HG02970 (cell line): Measurements from ENCODE around the gene PADI1.

ENCODE experiments used
- ATAC-seq: cut with Tn5 transposase; IDR thresholded peaks from one replicate; pipeline ENCODE4 v1.9.1; 2021; ENCODE audit warnings: mild to moderate bottlenecking, moderate library complexity, moderate number of reproducible peaks; ENCODE audit not compliant: unreplicated experiment, low FRiP score

PADI1 gene

DNA sequence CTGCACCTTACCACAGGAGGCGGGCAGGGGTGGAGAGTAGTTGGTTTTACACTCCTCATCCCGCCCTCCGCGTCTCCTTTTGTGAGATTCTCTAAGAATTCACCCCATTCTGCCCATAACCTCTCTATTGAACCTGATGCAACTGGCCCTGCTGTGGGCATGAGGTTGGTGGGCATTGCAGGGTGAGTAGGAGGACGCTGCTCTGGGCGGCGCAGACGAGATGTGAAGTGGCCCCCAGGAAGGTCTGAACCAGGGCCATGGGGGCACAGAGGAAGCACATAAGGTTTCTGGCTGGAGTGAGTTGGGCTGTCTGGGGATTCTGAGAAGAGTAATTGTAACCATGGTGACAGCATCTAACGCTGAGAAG is 8.8 kb downstream of the PADI1 start:
- ATAC-seq, result no peak

DNA sequence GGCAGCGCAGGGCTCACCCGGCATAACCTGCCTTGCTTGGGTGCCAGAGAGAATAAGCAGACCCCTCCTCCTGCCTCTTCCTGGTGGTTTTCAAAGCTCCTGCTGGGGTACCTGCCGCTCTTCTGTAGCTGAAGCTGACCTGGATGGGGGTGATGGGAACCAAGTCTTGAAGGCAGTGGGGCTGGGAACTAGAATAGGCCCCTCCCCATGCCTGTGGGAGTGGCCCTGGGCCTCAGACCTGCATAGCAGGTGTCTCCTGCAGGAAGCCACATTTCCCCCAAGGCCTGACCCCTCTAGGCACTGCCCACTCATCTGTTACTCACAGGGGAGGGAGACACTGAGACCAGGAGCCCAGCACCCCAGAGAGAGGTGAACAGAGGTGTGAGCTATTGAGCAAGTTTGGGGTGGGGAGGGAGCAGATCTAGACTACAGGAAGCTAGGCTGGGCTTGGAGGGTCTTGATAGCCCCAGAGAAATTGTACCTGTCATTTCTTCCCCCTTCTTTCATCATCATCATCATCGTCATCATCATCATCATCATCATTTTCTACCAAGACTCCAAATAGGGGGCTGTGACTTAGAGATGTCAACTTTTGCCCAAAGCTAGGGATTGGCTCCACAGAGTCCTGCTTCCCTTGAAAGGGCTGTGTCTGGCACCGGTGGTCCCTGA is 10.1 kb downstream of the PADI1 start:
- no peak for ATAC-seq

GRCh38 chr1:17215545-17215890 is 10.6 kb downstream of the PADI1 start:
- no peak for ATAC-seq

DNA sequence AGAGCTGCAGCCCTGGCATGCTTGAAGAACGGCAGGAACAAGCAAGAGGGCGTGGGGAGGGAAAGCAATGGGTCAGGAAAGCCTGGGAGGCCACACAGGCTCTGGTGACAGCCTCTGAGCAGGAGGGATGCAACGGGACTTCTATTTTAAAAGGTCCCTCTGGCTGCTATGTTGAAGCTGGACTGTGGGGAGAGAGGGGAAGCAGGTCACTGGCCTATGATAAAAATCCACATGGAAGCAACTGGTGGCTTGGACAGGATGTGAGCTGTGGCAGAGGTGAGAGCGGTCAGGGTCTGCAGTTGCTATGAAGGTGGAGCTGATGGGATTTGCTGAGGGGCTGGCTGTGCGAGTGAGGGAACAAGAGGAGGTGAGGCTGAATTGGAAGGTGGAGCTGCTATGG is 11.2 kb downstream of the PADI1 start:
- no peak for ATAC-seq

DNA sequence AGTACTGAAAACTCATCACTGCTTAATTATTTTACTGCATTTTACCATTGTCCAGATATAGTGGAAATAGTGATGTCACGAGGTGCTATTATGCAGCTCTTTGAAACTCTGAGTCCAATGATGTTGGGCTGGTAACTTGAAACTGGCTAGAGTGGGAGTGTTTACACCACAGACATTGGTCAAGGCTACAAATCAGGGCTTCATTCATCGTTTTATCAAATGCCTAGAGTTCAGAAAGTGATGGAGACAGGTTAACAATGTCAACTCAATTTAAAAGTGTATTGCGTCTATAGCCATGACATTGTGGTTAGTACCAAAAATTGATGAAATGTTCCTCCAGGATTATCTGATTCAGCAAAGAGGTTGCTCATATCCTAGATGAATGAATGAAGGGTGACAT is 12.7 kb downstream of the PADI1 start:
- ATAC-seq, result no peak

DNA sequence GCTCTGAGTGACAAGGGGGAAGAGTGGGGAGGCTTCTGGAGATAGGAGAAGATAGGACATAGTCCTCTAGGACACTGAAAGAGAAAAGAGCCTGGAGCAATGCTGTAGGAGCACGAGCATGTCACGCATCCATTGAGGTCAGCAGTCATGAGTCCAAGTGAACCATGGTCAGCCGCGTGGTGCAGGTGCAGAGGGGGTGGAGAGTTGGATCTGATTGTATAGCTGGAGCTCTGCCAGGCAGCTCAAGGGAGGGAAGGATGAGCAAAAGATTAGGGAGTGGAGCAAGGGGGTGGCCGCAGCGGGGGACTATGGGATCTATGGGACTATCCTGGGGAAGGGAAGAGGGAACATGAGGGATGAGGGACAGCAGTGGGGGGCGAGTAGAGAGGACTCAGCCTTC is 14.0 kb downstream of the PADI1 start:
- ATAC-seq, result no peak

DNA sequence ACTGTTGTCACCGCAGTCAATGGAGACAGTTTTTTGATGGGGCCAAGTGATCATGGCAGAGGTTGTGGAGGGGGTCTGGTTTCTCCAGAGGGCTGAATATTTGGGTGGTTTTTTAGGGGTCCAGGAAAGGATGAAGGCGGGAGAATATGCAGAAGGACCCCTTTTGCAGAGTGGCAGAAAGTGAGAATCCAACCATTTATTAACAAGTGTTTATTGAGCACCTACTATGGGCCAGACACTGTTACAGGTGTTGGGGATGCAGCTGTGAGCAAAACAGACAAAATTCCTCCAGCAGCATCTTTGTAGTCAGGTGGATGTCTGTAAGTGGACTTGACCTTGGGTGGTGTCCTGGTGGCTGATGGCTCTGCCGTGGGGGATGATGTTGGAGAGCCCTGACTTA is 15.4 kb downstream of the PADI1 start:
- ATAC-seq, result no peak

GRCh38 chr1:17222557-17222956 is 17.6 kb downstream of the PADI1 start:
- ATAC-seq, result no peak

DNA sequence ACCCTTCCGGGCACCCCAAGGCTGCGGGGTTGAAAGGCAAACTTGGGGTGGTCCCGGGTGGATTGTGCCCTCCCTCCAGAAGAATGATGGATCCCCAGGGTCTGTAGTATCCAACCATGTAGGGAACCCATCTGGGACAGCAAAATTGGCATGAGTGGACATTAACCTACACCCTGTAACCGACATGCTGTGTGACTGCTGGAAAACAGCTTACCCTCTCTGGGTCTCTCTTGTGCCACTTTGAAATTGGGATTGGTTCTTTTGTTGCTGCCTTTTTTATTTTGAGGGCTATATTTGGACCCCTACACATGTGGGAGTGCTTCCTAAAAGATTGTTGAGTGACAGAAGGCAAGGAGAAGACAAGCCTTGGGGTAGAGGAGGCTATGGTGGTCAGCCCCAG is 19.5 kb downstream of the PADI1 start:
- ATAC-seq, result no peak

- no peak for ATAC-seq
These were observed 20.2 kb downstream of the PADI1 start for GRCh38 chr1:17225140-17225539.

GRCh38 chr1:17227358-17227915 is 22.5 kb downstream of the PADI1 start:
- no peak for ATAC-seq

DNA sequence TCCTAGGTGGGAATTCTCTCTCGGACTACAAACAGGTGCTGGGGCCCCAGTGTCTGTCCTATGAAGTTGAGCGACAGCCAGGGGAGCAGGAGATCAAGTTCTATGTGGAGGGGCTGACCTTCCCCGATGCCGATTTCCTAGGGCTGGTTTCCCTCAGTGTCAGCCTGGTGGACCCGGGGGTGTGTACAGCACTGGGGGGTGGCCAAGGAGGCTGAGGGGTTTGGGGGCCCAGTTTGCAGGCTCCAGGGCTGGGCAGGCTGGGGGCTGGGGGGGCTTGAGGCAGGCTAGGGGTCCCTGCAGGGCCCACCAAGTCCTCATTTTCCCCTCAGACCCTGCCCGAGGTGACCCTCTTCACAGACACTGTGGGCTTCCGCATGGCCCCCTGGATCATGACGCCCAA is 23.7 kb downstream of the PADI1 start:
- ATAC-seq, result no peak

GRCh38 chr1:17229379-17229778 is 24.5 kb downstream of the PADI1 start:
- ATAC-seq, result no peak

GRCh38 chr1:17230106-17230505 is 25.2 kb downstream of the PADI1 start:
- no peak for ATAC-seq

DNA sequence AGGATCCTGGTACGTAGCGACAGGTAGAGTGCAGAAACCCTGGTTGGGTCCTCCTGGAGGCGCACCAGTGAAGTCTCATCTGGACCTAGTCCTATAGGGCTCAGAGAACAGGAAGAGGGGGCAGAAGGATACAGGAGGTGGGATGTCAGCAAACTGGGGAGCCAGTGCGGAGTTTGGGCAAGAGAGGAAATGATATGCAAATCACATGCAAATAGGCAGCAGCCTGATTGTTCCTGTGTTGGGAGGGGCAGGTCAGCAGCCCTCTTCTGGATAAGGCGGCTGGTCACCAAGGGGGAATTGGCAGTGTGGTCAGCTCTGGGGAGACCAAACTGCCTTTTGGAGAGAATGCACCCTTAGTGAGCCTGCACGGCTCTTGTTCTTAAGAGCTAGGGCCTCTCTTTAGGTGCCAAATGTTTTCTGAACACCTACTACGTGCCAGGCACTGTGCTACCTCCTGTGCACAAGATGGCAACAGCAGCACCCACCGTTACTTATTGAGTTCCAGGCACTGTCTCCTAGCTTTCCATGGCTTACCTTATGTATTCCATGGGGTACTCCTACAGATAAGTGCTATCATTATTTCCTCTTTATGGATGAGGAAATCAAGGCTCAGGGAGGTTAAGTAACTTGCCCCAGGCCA is 25.9 kb downstream of the PADI1 start:
- no peak for ATAC-seq

DNA sequence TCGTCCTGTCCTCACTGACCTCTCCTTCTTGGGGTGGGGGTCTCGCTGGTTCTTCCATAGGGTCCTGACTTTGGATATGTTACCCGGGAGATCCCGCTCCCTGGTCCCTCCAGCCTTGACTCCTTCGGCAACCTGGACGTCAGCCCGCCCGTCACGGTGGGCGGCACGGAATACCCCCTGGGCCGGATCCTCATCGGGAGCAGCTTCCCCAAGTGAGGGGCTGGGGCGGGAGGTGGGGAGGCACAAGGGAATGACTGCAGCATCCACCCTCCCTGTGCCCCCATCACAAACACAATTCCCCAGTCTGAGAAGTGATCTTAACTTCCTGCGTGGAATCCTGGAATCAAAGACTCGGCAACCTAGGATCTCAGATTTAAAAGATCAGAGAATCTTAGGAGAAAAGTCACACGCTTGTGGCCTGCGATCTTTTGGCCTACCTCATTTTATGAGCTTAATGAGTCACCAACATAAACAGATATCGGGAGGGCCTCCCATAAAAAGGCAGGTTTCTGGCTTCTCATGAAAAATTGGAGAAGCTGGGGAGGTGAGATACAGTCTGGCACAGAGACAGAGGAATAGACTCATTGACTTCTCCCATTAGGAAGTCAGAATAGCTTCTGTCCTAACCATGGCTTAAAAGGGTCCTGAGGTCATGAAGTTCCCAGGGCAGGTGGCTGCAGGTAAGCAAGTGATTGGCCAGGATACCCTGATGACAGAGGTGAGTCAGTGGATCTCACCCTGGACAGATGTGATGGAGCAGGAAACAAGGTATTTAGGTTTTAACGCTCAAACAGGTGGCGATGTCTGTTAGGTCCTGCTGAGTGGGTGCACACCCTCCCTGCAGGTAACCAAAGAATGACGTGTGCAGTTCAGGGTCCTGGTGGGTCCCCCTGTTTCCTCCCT is 28.1 kb downstream of the PADI1 start:
- no peak for ATAC-seq

- no peak for ATAC-seq
These were observed 28.9 kb downstream of the PADI1 start for GRCh38 chr1:17233675-17234320.

DNA sequence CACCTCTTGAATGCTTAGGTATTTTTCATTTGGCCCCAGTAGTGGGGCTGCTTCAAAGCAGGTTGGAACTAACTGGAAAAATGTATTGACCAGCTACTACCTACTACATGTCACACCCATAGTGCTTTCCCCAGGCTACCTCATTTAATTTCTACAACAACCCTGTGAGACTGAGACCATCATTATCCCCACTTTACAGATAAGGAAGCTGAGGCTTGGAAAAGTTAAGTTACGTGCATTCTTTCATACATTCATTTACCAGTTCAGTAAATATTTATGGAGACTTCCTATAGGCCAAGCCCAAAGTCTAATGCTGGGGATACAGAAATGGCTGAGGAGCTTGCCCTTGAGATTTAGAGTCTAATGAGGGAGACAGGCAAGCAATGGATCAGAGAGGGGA is 29.5 kb downstream of the PADI1 start:
- ATAC-seq, result no peak

GRCh38 chr1:17235135-17235885 is 30.4 kb downstream of the PADI1 start:
- ATAC-seq, result no peak
